Loucy (cell line): ENCODE data around the gene TRIO.

Experiments used
- H2AFZ ChIP-seq: fragments of 200-600 bp; sonication (generic); 2 replicates; pipeline ENCODE4 v1.6.0; 2016; ENCODE audit warnings: antibody characterized with exemption, mild to moderate bottlenecking, low read length, moderate library complexity
- H3F3A ChIP-seq: fragments of 200-600 bp; 2 replicates; pipeline ENCODE4 v1.6.0; 2016; ENCODE audit warnings: antibody characterized with exemption, low read depth, mild to moderate bottlenecking
- H3K27me3 ChIP-seq: fragments of 200-600 bp; sonication (generic); 2 replicates; pipeline ENCODE4 v1.6.1; 2014; ENCODE audit warnings: low read length, mild to moderate bottlenecking; ENCODE audit not compliant: insufficient read depth, poor library complexity, severe bottlenecking
- H3K36me3 ChIP-seq: fragments of 200-600 bp; sonication (generic); 2 replicates; pipeline ENCODE4 v1.6.1; 2016; ENCODE audit warnings: low read length; ENCODE audit not compliant: insufficient read depth
- H3K4me1 ChIP-seq: fragments of 200-600 bp; sonication (generic); 2 replicates; pipeline ENCODE4 v1.5.1; 2014; ENCODE audit warnings: low read length, mild to moderate bottlenecking; ENCODE audit not compliant: insufficient read depth, poor library complexity, severe bottlenecking
- H3K4me2 ChIP-seq: fragments of 200-600 bp; sonication (generic); 2 replicates; pipeline ENCODE4 v1.6.0; 2014; ENCODE audit warnings: antibody characterized with exemption, low read length, low read depth, mild to moderate bottlenecking; ENCODE audit not compliant: poor library complexity, severe bottlenecking
- H3K4me3 ChIP-seq: fragments of 200-600 bp; sonication (generic); 2 replicates; pipeline ENCODE4 v1.5.1; 2014; ENCODE audit warnings: low read length, mild to moderate bottlenecking, mixed read lengths; ENCODE audit not compliant: poor library complexity, severe bottlenecking
- H3K79me2 ChIP-seq: fragments of 200-600 bp; sonication (generic); 2 replicates; pipeline ENCODE4 v1.6.1; 2014; ENCODE audit warnings: low read length; ENCODE audit not compliant: insufficient read depth
- H3K9ac ChIP-seq: fragments of 200-600 bp; sonication (generic); 2 replicates; pipeline ENCODE4 v1.6.0; 2014; ENCODE audit warnings: mild to moderate bottlenecking, low read depth, low read length, moderate library complexity; ENCODE audit not compliant: poor library complexity, severe bottlenecking
- H3K9me2 ChIP-seq: fragments of 200-600 bp; sonication (generic); replicated peaks from 2 replicates; pipeline ENCODE4 v1.6.1; 2016; ENCODE audit warnings: low read depth, low read length, mixed read lengths
- H3K9me3 ChIP-seq: fragments of 200-600 bp; sonication (generic); 2 replicates; pipeline ENCODE4 v1.6.1; 2014; ENCODE audit warnings: mild to moderate bottlenecking, antibody characterized with exemption, low read length, low read depth; ENCODE audit not compliant: insufficient read depth
- H4K20me1 ChIP-seq: fragments of 200-600 bp; sonication (generic); 2 replicates; pipeline ENCODE4 v1.6.0; 2014; ENCODE audit warnings: antibody characterized with exemption, low read length, mild to moderate bottlenecking; ENCODE audit not compliant: insufficient read depth, poor library complexity, severe bottlenecking
- EZH2phosphoT487 ChIP-seq: fragments of 200-600 bp; IDR thresholded peaks from 2 replicates; pipeline ENCODE4 v1.6.1; 2018; ENCODE audit warnings: antibody characterized with exemption, mild to moderate bottlenecking, moderate library complexity, borderline replicate concordance
- TF ChIP-seq, protein P1 (sequence below): fragments of 200-600 bp; sonication (generic); conservative IDR thresholded peaks from 2 replicates; pipeline ENCODE4 v1.5.1; 2014; ENCODE audit warnings: mild to moderate bottlenecking, antibody characterized with exemption, low read length

The TRIO gene

DNA sequence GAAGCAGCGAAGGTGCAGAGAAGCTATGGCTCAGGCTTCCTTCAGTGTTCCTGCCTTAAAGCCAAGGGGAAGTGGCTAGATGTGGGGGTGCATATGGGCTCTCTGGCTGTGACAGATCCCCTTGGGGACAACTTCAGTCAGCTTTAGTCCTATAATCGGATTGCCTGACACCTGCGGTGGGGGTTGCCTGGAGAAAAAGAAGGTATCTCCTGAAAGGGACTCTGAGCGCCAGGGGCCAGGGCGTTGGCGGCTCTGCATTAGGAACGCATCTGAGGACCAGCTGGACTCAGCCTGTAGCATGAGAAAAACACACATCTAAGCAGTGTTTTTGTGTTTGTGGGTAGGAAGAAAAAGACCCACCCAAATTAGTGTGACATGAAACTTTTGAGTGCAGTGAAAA, 354.2 kb downstream of the TRIO start:
- Histone ChIP-seq H3K4me1 (no peaks in the 10 kb centered on the region), H4K20me1 (no peaks in the 10 kb centered on the region), H2AFZ (no peak overlapping the region), H3K27me3 (no peaks in the 10 kb centered on the region), H3K9ac (no peak overlapping the region), H3K36me3 (peaks cover 27% of the 10 kb centered on the region; the same call in 1 of the 2 replicates), H3K4me3 (no peak overlapping the region), H3K79me2 (no peaks in the 10 kb centered on the region), H3F3A (no peaks in the 10 kb centered on the region), H3K9me3 (no peaks in the 10 kb centered on the region), H3K4me2 (no peak overlapping the region), H3K9me2 (no peaks in the 10 kb centered on the region)
- TF ChIP-seq, protein P1, sequence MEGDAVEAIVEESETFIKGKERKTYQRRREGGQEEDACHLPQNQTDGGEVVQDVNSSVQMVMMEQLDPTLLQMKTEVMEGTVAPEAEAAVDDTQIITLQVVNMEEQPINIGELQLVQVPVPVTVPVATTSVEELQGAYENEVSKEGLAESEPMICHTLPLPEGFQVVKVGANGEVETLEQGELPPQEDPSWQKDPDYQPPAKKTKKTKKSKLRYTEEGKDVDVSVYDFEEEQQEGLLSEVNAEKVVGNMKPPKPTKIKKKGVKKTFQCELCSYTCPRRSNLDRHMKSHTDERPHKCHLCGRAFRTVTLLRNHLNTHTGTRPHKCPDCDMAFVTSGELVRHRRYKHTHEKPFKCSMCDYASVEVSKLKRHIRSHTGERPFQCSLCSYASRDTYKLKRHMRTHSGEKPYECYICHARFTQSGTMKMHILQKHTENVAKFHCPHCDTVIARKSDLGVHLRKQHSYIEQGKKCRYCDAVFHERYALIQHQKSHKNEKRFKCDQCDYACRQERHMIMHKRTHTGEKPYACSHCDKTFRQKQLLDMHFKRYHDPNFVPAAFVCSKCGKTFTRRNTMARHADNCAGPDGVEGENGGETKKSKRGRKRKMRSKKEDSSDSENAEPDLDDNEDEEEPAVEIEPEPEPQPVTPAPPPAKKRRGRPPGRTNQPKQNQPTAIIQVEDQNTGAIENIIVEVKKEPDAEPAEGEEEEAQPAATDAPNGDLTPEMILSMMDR, result no peak
- TF ChIP-seq EZH2phosphoT487, result no peak

DNA sequence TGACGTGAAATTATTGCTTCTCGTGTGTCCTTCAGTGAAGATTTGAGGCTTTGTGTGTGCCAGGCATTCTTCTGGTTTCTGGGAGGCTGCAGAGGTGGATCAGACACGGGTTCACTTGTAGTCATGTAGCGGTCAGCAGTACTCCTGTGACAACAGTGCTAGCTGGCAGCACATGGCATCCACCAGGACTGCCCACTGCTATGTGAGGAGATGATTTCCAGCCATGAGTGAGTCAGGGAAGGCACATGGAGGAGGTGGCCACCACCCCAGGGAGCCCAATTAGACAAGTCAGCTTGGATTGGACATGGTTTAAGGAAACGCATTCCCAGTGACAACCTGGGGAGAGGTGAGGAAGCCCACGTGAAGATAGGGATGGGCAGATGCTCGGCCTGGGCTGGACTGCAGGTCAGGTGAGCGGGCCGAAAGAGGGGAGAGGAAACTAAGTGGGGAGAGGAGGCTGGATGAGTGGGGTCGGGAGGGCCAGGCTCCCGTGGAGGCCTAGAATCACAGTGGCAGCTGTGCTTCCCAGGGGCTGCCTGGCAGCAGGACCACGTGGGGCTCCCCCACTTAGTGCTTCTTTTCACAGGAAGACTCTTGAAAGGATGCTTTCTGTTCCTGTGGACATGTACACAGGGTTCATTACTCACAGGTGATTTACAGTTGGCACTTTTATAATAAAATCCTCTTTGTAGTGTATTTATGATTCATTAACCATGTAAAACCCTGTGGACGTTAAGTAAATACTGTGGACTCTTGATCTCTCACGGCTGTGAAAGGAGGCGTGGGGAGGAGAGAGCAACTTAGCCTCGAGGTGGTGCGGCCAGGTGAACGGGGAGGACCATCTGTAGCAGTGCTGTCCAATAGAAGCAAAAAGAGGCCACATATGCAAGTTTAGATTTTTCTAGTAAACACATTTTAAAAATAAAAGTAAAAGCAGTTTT, 358.5 kb downstream of the TRIO start:
- H3F3A ChIP-seq, result no peaks in the 10 kb centered on the region

DNA sequence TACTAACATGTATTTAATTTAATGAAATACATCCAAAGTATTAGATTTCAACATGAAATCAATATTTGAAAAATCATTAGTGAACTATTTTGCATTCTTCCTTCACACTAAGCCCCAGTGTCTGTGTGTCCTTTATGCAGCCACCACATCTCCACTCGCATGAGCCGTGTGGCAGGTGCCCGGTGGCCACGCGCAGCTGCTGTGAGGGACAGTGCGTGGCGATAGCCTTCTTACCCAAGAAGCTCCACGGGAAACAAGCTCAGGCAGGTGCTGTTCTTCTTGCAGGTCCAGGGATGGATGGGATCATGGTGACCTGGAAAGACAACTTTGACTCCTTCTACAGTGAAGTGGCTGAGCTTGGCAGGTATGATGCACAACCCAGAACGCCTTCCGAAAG, 359.1 kb downstream of the TRIO start:
- H3K4me3 ChIP-seq, result no peak overlapping the region
- H3K9ac ChIP-seq, result no peak overlapping the region
- H4K20me1 ChIP-seq, result no peaks in the 10 kb centered on the region
- no peak overlapping the region for H3K4me2 ChIP-seq
- H3F3A ChIP-seq, result no peaks in the 10 kb centered on the region
- H3K79me2 ChIP-seq, result no peaks in the 10 kb centered on the region
- TF ChIP-seq EZH2phosphoT487, result no peak
- TF ChIP-seq, protein P1, result no peak
- H2AFZ ChIP-seq, result no peak overlapping the region
- H3K36me3 ChIP-seq, result peaks cover 24% of the 10 kb centered on the region; the same call in 1 of the 2 replicates
- no peaks in the 10 kb centered on the region for H3K9me2 ChIP-seq
- no peaks in the 10 kb centered on the region for H3K4me1 ChIP-seq
- H3K9me3 ChIP-seq, result no peaks in the 10 kb centered on the region
- H3K27me3 ChIP-seq, result no peaks in the 10 kb centered on the region

More for the DNA sequence above, 358.5 kb downstream of the TRIO start:
- H3K4me3 ChIP-seq, result no peak overlapping the region
- no peaks in the 10 kb centered on the region for H4K20me1 ChIP-seq
- H3K36me3 ChIP-seq, result peaks cover 21% of the 10 kb centered on the region; the same call in 1 of the 2 replicates
- no peak overlapping the region for H3K4me2 ChIP-seq
- no peaks in the 10 kb centered on the region for H3K79me2 ChIP-seq
- no peaks in the 10 kb centered on the region for H3K9me3 ChIP-seq
- H3K9ac ChIP-seq, result no peak overlapping the region
- H2AFZ ChIP-seq, result no peak overlapping the region
- no peaks in the 10 kb centered on the region for H3K9me2 ChIP-seq
- H3K27me3 ChIP-seq, result no peaks in the 10 kb centered on the region
- TF ChIP-seq, protein P1, result no peak
- no peak for TF ChIP-seq EZH2phosphoT487
- no peaks in the 10 kb centered on the region for H3K4me1 ChIP-seq
